GM23338 (cell line): ENCODE results near the gene SMC1A. TPM values are rescaled to one million over a fixed set of nuclear protein-coding genes. Genes with fewer than 3 reads are reported as not detected.

Source experiments
- ATAC-seq: fragments of 200-7000 bp; cut with Tn5 transposase; 3 replicates; pipeline ENCODE4 v1.9.1; 2020
- DNase-seq: peaks from one replicate; pipeline ENCODE4 v3.0.0-alpha.2; 2015; ENCODE audit warnings: low spot score
- H2AFZ ChIP-seq: fragments of 200-600 bp; sonication (generic); 2 replicates; pipeline ENCODE4 v1.8.0; 2016; ENCODE audit warnings: antibody characterized with exemption, mild to moderate bottlenecking, moderate library complexity
- H3F3A ChIP-seq: fragments of 200-600 bp; sonication (generic); replicated peaks from 2 replicates; pipeline ENCODE4 v1.8.0; 2017; ENCODE audit warnings: antibody characterized with exemption, mixed run types, low read depth
- H3K27ac ChIP-seq: fragments of 200-600 bp; sonication (generic); 2 replicates; pipeline ENCODE4 v1.6.1; 2016; ENCODE audit warnings: low read depth
- H3K27me3 ChIP-seq: fragments of 200-600 bp; sonication (generic); 2 replicates; pipeline ENCODE4 v1.8.0; 2016; ENCODE audit warnings: mild to moderate bottlenecking, mixed run types, moderate library complexity; ENCODE audit not compliant: insufficient read depth
- H3K36me3 ChIP-seq: fragments of 200-600 bp; sonication (generic); 2 replicates; pipeline ENCODE4 v1.8.0; 2016; ENCODE audit warnings: mild to moderate bottlenecking; ENCODE audit not compliant: insufficient read depth
- H3K4me1 ChIP-seq: fragments of 200-600 bp; sonication (generic); 2 replicates; pipeline ENCODE4 v1.8.0; 2016; ENCODE audit warnings: mild to moderate bottlenecking, moderate library complexity; ENCODE audit not compliant: insufficient read depth
- H3K4me2 ChIP-seq: fragments of 200-600 bp; sonication (generic); 2 replicates; pipeline ENCODE4 v1.7.1; 2017; ENCODE audit warnings: mixed run types
- H3K4me3 ChIP-seq: fragments of 200-600 bp; sonication (generic); 2 replicates; pipeline ENCODE4 v1.6.1; 2016; ENCODE audit warnings: mixed run types
- H3K79me2 ChIP-seq: fragments of 200-600 bp; sonication (generic); replicated peaks from 2 replicates; pipeline ENCODE4 v1.8.0; 2017; ENCODE audit warnings: mild to moderate bottlenecking; ENCODE audit not compliant: insufficient read depth
- H3K9me2 ChIP-seq: fragments of 200-600 bp; sonication (generic); 2 replicates; pipeline ENCODE4 v1.8.0; 2017; ENCODE audit not compliant: insufficient read depth
- H4K20me1 ChIP-seq: fragments of 200-600 bp; sonication (generic); replicated peaks from 2 replicates; pipeline ENCODE4 v1.8.0; 2017; ENCODE audit warnings: mild to moderate bottlenecking; ENCODE audit not compliant: insufficient read depth
- H3K27ac Mint-ChIP-seq: 2 replicates; pipeline ENCODE4 v1.8.0; 2020; ENCODE audit warnings: inconsistent platforms, mild to moderate bottlenecking, moderate library complexity, mixed read lengths
- H3K27me3 Mint-ChIP-seq: 3 replicates; pipeline ENCODE4 v1.8.0; 2022; ENCODE audit warnings: low read depth, mild to moderate bottlenecking, moderate library complexity, mixed read lengths, inconsistent platforms; ENCODE audit not compliant: insufficient read depth, poor library complexity
- H3K36me3 Mint-ChIP-seq: 3 replicates; pipeline ENCODE4 v1.8.0; 2021; ENCODE audit warnings: low read depth, mild to moderate bottlenecking, inconsistent platforms, moderate library complexity, mixed read lengths
- H3K4me1 Mint-ChIP-seq: 3 replicates; pipeline ENCODE4 v1.8.0; 2020; ENCODE audit warnings: mild to moderate bottlenecking, inconsistent platforms, mixed read lengths
- H3K4me3 Mint-ChIP-seq: 3 replicates; pipeline ENCODE4 v1.8.0; 2021; ENCODE audit warnings: moderate library complexity, mild to moderate bottlenecking, inconsistent platforms, mixed read lengths
- H3K9me3 Mint-ChIP-seq: 3 replicates; pipeline ENCODE4 v1.8.0; 2020; ENCODE audit warnings: moderate library complexity, mild to moderate bottlenecking, inconsistent platforms, mixed read lengths
- CREB1 ChIP-seq: fragments of 250-450 bp; sonication (Bioruptor Pico); IDR thresholded peaks from 2 replicates; pipeline ENCODE4 v1.5.0; 2020; ENCODE audit warnings: low read depth, mild to moderate bottlenecking, moderate library complexity
- CTCF ChIP-seq, 2 experiments: fragments of 200-600 bp in 1 of 2; sonication (generic) in 1 of 2; conservative IDR thresholded peaks; 2 replicates each; pipeline versions ENCODE4 v1.5.1 to v1.6.1; 2016 to 2017; ENCODE audit warnings: antibody characterized with exemption in 2 of 2, low read depth in 2 of 2, mild to moderate bottlenecking in 2 of 2, moderate library complexity in 1 of 2
- EZH2 ChIP-seq: fragments of 200-600 bp; sonication (generic); IDR thresholded peaks from one replicate; pipeline ENCODE4 v1.8.0; 2017; ENCODE audit warnings: antibody characterized with exemption, mild to moderate bottlenecking, low read depth; ENCODE audit not compliant: unreplicated experiment
- EZH2phosphoT487 ChIP-seq: fragments of 200-600 bp; sonication (generic); IDR thresholded peaks from one replicate; pipeline ENCODE4 v1.8.1; 2018; ENCODE audit warnings: antibody characterized with exemption; ENCODE audit not compliant: unreplicated experiment
- JUNB ChIP-seq: IDR thresholded peaks from one replicate; pipeline ENCODE4 v1.6.1; 2016; ENCODE audit warnings: antibody characterized with exemption; ENCODE audit not compliant: unreplicated experiment
- NANOG ChIP-seq: IDR thresholded peaks from 2 replicates; pipeline ENCODE4 v1.6.1; 2016; ENCODE audit warnings: antibody characterized with exemption, borderline replicate concordance
- POLR2AphosphoS5 ChIP-seq: IDR thresholded peaks from 2 replicates; pipeline ENCODE4 v1.6.1; 2016; ENCODE audit warnings: antibody characterized with exemption, low read depth
- REST ChIP-seq: IDR thresholded peaks from one replicate; pipeline ENCODE4 v1.6.1; 2018; ENCODE audit warnings: antibody characterized with exemption; ENCODE audit not compliant: unreplicated experiment
- STAT1 ChIP-seq: IDR thresholded peaks from one replicate; pipeline ENCODE4 v1.6.1; 2016; ENCODE audit warnings: antibody characterized with exemption; ENCODE audit not compliant: unreplicated experiment
- ZNF114 ChIP-seq: fragments of 250-450 bp; sonication (Bioruptor Pico); IDR thresholded peaks from 2 replicates; pipeline ENCODE4 v1.5.0; 2020; ENCODE audit warnings: mild to moderate bottlenecking, moderate library complexity
- ZNF331 ChIP-seq: fragments of 250-450 bp; sonication (Bioruptor Pico); IDR thresholded peaks from 2 replicates; pipeline ENCODE4 v1.5.0; 2020; ENCODE audit warnings: low read depth, mild to moderate bottlenecking, moderate library complexity
- ZNF462 ChIP-seq: fragments of 250-450 bp; sonication (Bioruptor Pico); IDR thresholded peaks from 2 replicates; pipeline ENCODE4 v1.5.0; 2020; ENCODE audit warnings: mild to moderate bottlenecking, moderate library complexity
- polyA plus RNA-seq: library from polyadenylated mRNA; unstranded; fragments of >200 nt; fragmentation: Nextera tagmentation; extraction: Ambion mirVana; gene quantifications from 2 replicates; pipeline ENCODE4 v1.2.1, GENCODE V29; 2016
- total RNA-seq: library from RNA; depleted of rRNA; stranded (reverse); fragments of >200 nt; shearing (Covaris generic); gene quantifications from 2 replicates; pipeline ENCODE4 v1.2.3, GENCODE V29; 2014

Gene SMC1A
- total and polyA plus RNA-seq, 2 experiments from 2014 or later = 63.3 to 69.0 TPM

- Histone ChIP-seq H3K27me3 (peaks cover 21% of the 10 kb centered on the region), H3K4me1 (peaks cover 6% of the 10 kb centered on the region; the same call in 1 of the 2 replicates), H3K9me2 (no peaks in the 10 kb centered on the region), H3K4me3 (no peak overlapping the region), H3F3A (no peaks in the 10 kb centered on the region), H2AFZ (no peak overlapping the region), H3K79me2 (no peaks in the 10 kb centered on the region), H3K4me2 (no peak overlapping the region), H4K20me1 (no peaks in the 10 kb centered on the region), H3K27ac (no peak overlapping the region), H3K36me3 (no peaks in the 10 kb centered on the region)
- Mint-ChIP-seq H3K36me3 (no peaks in the 10 kb centered on the region), H3K4me3 (no peak overlapping the region), H3K27ac (no peak overlapping the region), H3K4me1 (peaks cover 9% of the 10 kb centered on the region), H3K9me3 (no peaks in the 10 kb centered on the region), H3K27me3 (peaks cover 8% of the 10 kb centered on the region)
- DNase-seq (no peak), ATAC-seq (no peak)
- TF ChIP-seq STAT1 = no peak
- TF ChIP-seq ZNF462 (CRISPR knock-in tag) = no peak
- TF ChIP-seq ZNF114 (CRISPR knock-in tag) = no peak
- no peak for TF ChIP-seq ZNF331 (CRISPR knock-in tag)
- TF ChIP-seq REST = no peak
- no peak for TF ChIP-seq CTCF (conservative IDR thresholded peaks at IDR 0.05; ENCODE audit: low read depth in 2 of 2)
- TF ChIP-seq POLR2AphosphoS5 = no peak
- no peak for TF ChIP-seq JUNB
- no peak for TF ChIP-seq EZH2
- TF ChIP-seq CREB1 (CRISPR knock-in tag) = no peak
- no peak for TF ChIP-seq NANOG
- no peak for TF ChIP-seq EZH2phosphoT487
These were observed 16.4 kb upstream of the SMC1A start for GRCh38 chrX:53438832-53439230.
